ENCODE measurements around the gene BCKDHA.

BCKDHA gene

GRCh38 chr19:41397086-41398049, at the start of gene BCKDHA, which contains the start of gene EXOSC5:
TSS of gene BCKDHA (plus strand) at chr19:41397818. CDS start at chr19:41397828, 10 bp downstream.
TSS of gene EXOSC5 (minus strand) at chr19:41397359. CDS start at chr19:41397328, 31 bp downstream.
- peak; percentile 100 for DNase-seq (ENCODE audit: low read depth, low spot score)
- H3K9me3 ChIP-seq (ENCODE audit: control insufficient read depth, insufficient read depth, low read length): no peaks in the 10 kb centered on the region
- no peak within 1 kb of the TSS for H3K27ac ChIP-seq (ENCODE audit: low read length)
- no CpG with 5 or more reads among the region's 50 CpGs for WGBS (ENCODE audit: insufficient coverage, insufficient read length)
- H3K27me3 ChIP-seq (ENCODE audit: control insufficient read depth, insufficient read depth, low read length): no peaks in the 10 kb centered on the region
- peak within 1 kb of the TSS; percentile 94 for H3K4me3 ChIP-seq (ENCODE audit: low read length)
- no peaks in the 10 kb centered on the region for H3K36me3 ChIP-seq (ENCODE audit: control insufficient read depth, insufficient read depth, low read length)
- peaks cover 3% of the 10 kb centered on the region; the same call in 1 of the 2 replicates for H3K4me1 ChIP-seq (ENCODE audit: control insufficient read depth, insufficient read depth, low read length)

- no CpG with 5 or more reads among the region's 22 CpGs for WGBS (ENCODE audit: insufficient coverage, insufficient read length)
- H3K27ac ChIP-seq (ENCODE audit: low read length): no peak overlapping the region
- H3K4me3 ChIP-seq (ENCODE audit: low read length): peak overlapping the region; percentile 83; the same call in 1 of the 2 replicates
- no peaks in the 10 kb centered on the region for H3K9me3 ChIP-seq (ENCODE audit: control insufficient read depth, insufficient read depth, low read length)
- no peaks in the 10 kb centered on the region for H3K36me3 ChIP-seq (ENCODE audit: control insufficient read depth, insufficient read depth, low read length)
- H3K27me3 ChIP-seq (ENCODE audit: control insufficient read depth, insufficient read depth, low read length): peaks cover 14% of the 10 kb centered on the region
- DNase-seq (ENCODE audit: low read depth, low spot score): no peak
- peaks cover 1% of the 10 kb centered on the region; the same call in 1 of the 2 replicates for H3K4me1 ChIP-seq (ENCODE audit: control insufficient read depth, insufficient read depth, low read length)
Observed at GRCh38 chr19:41350735-41351338, 46.8 kb upstream of the BCKDHA start.

- Histone ChIP-seq H3K36me3 (ENCODE audit: control insufficient read depth, insufficient read depth, low read length) (no peaks in the 10 kb centered on the region), H3K4me1 (ENCODE audit: control insufficient read depth, insufficient read depth, low read length) (peaks cover 1% of the 10 kb centered on the region; the same call in 1 of the 2 replicates), H3K27me3 (ENCODE audit: control insufficient read depth, insufficient read depth, low read length) (peaks cover 14% of the 10 kb centered on the region), H3K27ac (ENCODE audit: low read length) (no peak overlapping the region), H3K4me3 (ENCODE audit: low read length) (peak overlapping the region; percentile 83; the same call in 1 of the 2 replicates), H3K9me3 (ENCODE audit: control insufficient read depth, insufficient read depth, low read length) (no peaks in the 10 kb centered on the region)
- WGBS (ENCODE audit: insufficient coverage, insufficient read length): no CpG with 5 or more reads among the region's 58 CpGs
- DNase-seq (ENCODE audit: low read depth, low spot score): no peak
Observed at GRCh38 chr19:41351339-41352245, 46.0 kb upstream of the BCKDHA start.

- H3K27ac ChIP-seq (ENCODE audit: low read length): no peak overlapping the region
- WGBS (ENCODE audit: insufficient coverage, insufficient read length): no CpG with 5 or more reads among the region's 12 CpGs
Observed at GRCh38 chr19:41352279-41352608, 45.4 kb upstream of the BCKDHA start.

GRCh38 chr19:41352609-41353465, 44.8 kb upstream of the BCKDHA start:
- Histone ChIP-seq H3K36me3 (ENCODE audit: control insufficient read depth, insufficient read depth, low read length) (no peaks in the 10 kb centered on the region), H3K27ac (ENCODE audit: low read length) (no peak overlapping the region), H3K4me1 (ENCODE audit: control insufficient read depth, insufficient read depth, low read length) (peaks cover 1% of the 10 kb centered on the region; the same call in 1 of the 2 replicates), H3K27me3 (ENCODE audit: control insufficient read depth, insufficient read depth, low read length) (peaks cover 14% of the 10 kb centered on the region), H3K9me3 (ENCODE audit: control insufficient read depth, insufficient read depth, low read length) (no peaks in the 10 kb centered on the region), H3K4me3 (ENCODE audit: low read length) (peak overlapping the region; percentile 83)
- DNase-seq (ENCODE audit: low read depth, low spot score): no peak
- no CpG with 5 or more reads among the region's 71 CpGs for WGBS (ENCODE audit: insufficient coverage, insufficient read length)

More at GRCh38 chr19:41352279-41352608, 45.4 kb upstream of the BCKDHA start:
- DNase-seq (ENCODE audit: low read depth, low spot score): no peak
- Histone ChIP-seq H3K4me1 (ENCODE audit: control insufficient read depth, insufficient read depth, low read length) (peaks cover 1% of the 10 kb centered on the region; the same call in 1 of the 2 replicates), H3K27me3 (ENCODE audit: control insufficient read depth, insufficient read depth, low read length) (peaks cover 14% of the 10 kb centered on the region), H3K4me3 (ENCODE audit: low read length) (peak overlapping the region; percentile 83; the same call in 1 of the 2 replicates), H3K9me3 (ENCODE audit: control insufficient read depth, insufficient read depth, low read length) (no peaks in the 10 kb centered on the region), H3K36me3 (ENCODE audit: control insufficient read depth, insufficient read depth, low read length) (no peaks in the 10 kb centered on the region)

GRCh38 chr19:41353466-41354342, 43.9 kb upstream of the BCKDHA start, which contains the start of gene TGFB1:
TSS of gene TGFB1 (minus strand) at chr19:41353922. CDS start at chr19:41353044, 878 bp downstream.
- H3K4me1 ChIP-seq (ENCODE audit: control insufficient read depth, insufficient read depth, low read length): peaks cover 1% of the 10 kb centered on the region; the same call in 1 of the 2 replicates
- H3K27ac ChIP-seq (ENCODE audit: low read length): no peak within 1 kb of the TSS

GRCh38 chr19:41354343-41354953, 43.2 kb upstream of the BCKDHA start:
- Histone ChIP-seq H3K36me3 (ENCODE audit: control insufficient read depth, insufficient read depth, low read length) (no peaks in the 10 kb centered on the region), H3K27me3 (ENCODE audit: control insufficient read depth, insufficient read depth, low read length) (peaks cover 14% of the 10 kb centered on the region), H3K4me1 (ENCODE audit: control insufficient read depth, insufficient read depth, low read length) (peaks cover 1% of the 10 kb centered on the region; the same call in 1 of the 2 replicates), H3K27ac (ENCODE audit: low read length) (no peak overlapping the region), H3K9me3 (ENCODE audit: control insufficient read depth, insufficient read depth, low read length) (no peaks in the 10 kb centered on the region), H3K4me3 (ENCODE audit: low read length) (no peak overlapping the region; the same call in 1 of the 2 replicates)
- no CpG with 5 or more reads among the region's 23 CpGs for WGBS (ENCODE audit: insufficient coverage, insufficient read length)
- DNase-seq (ENCODE audit: low read depth, low spot score): no peak

More at GRCh38 chr19:41353466-41354342, 43.9 kb upstream of the BCKDHA start, which contains the start of gene TGFB1:
- WGBS (ENCODE audit: insufficient coverage, insufficient read length): no CpG with 5 or more reads among the region's 78 CpGs
- peaks cover 14% of the 10 kb centered on the region for H3K27me3 ChIP-seq (ENCODE audit: control insufficient read depth, insufficient read depth, low read length)
- DNase-seq (ENCODE audit: low read depth, low spot score): no peak
- no peaks in the 10 kb centered on the region for H3K36me3 ChIP-seq (ENCODE audit: control insufficient read depth, insufficient read depth, low read length)
- H3K4me3 ChIP-seq (ENCODE audit: low read length): peak within 1 kb of the TSS; percentile 83
- H3K9me3 ChIP-seq (ENCODE audit: control insufficient read depth, insufficient read depth, low read length): no peaks in the 10 kb centered on the region

- H3K4me3 ChIP-seq (ENCODE audit: low read length): no peak overlapping the region
- no CpG with 5 or more reads among the region's 1 CpG for WGBS (ENCODE audit: insufficient coverage, insufficient read length)
Observed at GRCh38 chr19:41355035-41355434, 42.6 kb upstream of the BCKDHA start.

More at GRCh38 chr19:41355035-41355434, 42.6 kb upstream of the BCKDHA start:
- H3K36me3 ChIP-seq (ENCODE audit: control insufficient read depth, insufficient read depth, low read length): no peaks in the 10 kb centered on the region
- H3K27me3 ChIP-seq (ENCODE audit: control insufficient read depth, insufficient read depth, low read length): peaks cover 14% of the 10 kb centered on the region
- no peaks in the 10 kb centered on the region for H3K9me3 ChIP-seq (ENCODE audit: control insufficient read depth, insufficient read depth, low read length)
- no peak overlapping the region for H3K27ac ChIP-seq (ENCODE audit: low read length)
- peaks cover 1% of the 10 kb centered on the region; the same call in 1 of the 2 replicates for H3K4me1 ChIP-seq (ENCODE audit: control insufficient read depth, insufficient read depth, low read length)
- DNase-seq (ENCODE audit: low read depth, low spot score): no peak
